ENCODE results near the gene CFAP90.
A peak's percentile ranks its signal among the peaks of the same experiment; 100 is the strongest.

CFAP90 gene

DNA sequence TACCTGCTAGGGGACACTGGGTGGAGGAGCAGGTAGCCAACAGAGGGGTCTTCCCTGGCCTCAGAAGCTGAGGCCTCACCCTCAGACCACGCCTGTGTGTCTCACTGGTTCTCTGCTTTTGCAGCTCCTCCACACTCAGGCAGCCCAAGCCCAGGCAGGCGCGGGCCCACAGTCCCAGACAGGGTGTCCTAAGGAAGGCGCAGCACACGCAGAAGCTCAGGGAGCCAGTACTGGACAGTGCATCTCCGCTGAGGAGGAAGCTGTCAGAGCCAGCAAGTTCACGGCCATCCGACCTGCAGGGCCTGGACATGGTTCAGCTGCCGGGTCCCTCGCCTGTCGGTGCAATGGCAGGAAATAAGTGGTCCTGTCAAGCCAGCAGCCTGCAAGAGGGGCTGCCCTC is 25.3 kb downstream of the CFAP90 start:
- no peak for DNase-seq (ENCODE audit: low read depth in 4 of 4, low spot score in 1 of 4)

DNA sequence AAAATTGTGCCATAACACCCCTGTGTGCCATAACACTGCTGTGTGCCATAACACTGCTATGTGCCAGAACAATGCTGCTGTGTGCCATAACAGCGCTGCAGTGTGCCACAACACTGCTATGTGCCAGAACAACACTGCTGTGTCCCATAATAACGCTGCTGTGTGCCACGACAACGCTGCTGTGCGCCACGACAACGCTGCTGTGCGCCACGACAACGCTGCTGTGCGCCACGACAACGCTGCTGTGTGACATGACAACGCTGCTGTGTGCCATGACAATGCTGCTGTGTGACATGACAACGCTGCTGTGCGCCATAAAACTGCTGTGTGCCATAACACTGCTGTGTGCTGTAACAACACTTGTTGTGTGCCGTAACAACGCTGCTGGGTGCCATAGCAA is 25.9 kb downstream of the CFAP90 start:
- DNase-seq (ENCODE audit: low read depth in 4 of 4, low spot score in 1 of 4), result no peak

DNA sequence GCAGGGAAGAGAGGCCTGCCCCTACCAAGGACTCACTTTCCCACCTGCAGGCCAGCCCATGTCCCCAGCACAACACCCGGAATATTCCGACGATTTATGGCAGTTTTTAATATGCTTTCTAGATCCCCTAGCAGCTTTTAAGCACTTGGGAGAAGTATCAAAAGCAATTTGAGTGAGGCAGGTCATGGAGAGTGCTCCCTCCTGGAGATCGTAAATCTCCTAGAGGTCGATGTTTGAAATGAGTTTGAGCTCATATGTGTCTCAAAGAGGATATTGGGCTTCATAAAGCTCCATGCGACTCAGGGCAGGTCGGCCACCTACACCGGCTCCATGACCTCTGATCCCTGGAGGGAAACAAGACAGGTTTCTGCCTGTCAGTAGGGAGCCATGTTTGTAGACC is 27.3 kb downstream of the CFAP90 start:
- no peak for DNase-seq (ENCODE audit: low read depth in 4 of 4, low spot score in 1 of 4)

DNA sequence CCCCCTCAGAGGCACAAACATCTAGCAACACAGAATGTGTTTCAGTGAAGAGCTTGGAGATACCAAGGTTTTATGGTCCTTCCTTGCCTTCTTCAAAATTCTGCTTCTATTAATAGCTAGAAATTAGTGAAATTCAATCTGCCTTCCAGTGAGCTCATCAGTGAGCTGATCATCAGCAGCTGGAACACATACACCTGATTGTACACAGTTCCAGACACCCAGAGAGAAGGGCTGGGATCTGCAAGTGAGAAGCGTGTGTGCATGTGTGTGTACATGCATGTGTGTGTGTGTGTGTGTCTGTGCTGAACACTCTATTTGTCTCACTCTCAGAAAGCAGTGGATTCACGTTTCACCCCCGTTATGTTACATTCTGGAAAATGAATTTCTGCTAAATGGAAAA is 28.5 kb downstream of the CFAP90 start:
- no peak for DNase-seq (ENCODE audit: low read depth in 4 of 4, low spot score in 1 of 4)

DNA sequence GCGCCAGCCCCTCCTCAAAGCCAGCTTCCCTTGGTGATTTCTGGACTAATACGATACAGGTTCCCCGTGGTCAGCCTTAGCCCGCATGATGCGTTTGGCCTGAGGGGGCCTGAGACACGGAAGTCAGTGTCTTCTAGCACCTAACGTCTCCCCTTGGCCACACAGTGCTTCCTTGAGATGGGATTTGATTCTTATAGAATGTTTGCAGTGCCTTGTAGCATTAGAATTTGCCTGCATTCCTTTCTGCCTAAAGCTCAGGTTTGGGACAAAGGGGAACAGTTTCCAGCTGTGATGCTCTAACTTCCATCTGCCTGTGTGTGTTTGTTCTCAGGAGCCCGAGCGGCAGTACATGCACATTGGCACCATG is 34.4 kb downstream of the CFAP90 start:
- no peak for DNase-seq (ENCODE audit: low read depth in 4 of 4, low spot score in 1 of 4)

DNA sequence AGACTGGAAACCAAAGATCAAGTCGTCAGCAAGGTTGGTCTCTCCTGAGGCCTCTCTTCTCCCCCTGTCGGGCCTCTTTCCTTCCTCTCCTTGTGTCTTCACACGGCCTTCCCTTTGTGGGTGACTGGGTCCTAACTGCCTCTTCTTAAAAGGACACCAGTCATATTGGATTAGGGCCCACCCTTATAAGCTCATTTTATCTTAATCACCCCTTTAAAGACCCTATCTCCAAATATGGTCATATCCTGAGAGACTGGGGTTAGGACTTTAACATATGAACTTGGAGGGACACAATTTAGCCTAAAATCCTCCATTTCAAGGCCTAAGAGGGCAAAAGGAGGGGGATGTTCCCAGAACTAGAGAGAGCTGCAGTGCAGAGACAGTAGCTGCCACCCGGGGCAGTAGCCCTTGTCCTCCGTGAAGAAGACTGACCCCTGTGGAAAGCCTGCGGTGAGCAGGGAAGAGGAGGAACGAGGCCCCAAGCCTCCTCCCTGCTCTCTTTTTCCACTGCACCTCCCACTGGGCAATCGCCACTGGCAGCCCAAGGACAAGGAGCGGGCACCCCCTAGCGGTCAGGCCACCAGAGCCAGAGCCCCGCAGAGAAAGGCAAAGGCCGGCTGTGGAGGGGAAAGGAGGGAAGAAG is 34.9 kb downstream of the CFAP90 start:
- peak; percentile 39 to 54 (median 42) for DNase-seq (ENCODE audit: low read depth in 4 of 4, low spot score in 1 of 4)

DNA sequence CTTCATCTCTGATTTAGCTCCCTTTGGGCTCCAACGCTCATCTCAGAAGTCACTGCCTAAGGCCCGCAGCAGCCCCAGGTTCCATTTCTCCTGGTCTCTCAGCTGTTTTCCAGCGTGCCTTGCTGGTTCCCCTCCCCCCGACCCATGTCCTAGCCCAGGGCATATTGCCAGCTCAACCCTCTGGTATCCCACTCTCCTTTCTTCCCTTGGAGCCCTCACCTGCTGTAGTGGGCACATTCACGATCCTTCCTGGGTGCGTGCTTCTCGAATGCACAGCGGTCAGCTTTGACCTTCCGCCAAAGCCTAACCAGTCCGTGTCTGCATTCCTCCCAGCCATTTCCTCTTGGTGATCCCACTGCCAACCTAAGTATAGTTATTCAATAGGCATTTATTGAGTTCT is 36.1 kb downstream of the CFAP90 start:
- DNase-seq (ENCODE audit: low read depth in 4 of 4, low spot score in 1 of 4), result no peak

DNA sequence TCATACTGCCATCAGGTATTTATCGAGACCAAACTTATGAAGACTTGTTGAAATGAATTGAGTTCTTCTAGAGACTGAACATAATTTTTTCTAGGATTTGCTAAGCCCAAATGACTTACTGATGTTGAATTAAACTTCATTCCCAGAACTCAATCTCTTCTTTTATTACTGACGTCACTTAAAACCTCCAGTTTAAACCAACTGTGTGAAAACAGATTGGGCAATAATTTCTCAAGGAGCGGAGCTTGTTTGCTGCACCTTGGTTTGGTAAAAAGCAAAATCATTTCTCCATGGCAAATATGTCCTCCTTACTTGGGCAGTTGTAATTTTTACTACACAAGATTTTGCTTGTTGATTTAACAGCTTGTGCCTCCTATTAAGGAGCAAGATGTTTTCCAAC is 37.4 kb downstream of the CFAP90 start:
- no peak for DNase-seq (ENCODE audit: low read depth in 4 of 4, low spot score in 1 of 4)

DNA sequence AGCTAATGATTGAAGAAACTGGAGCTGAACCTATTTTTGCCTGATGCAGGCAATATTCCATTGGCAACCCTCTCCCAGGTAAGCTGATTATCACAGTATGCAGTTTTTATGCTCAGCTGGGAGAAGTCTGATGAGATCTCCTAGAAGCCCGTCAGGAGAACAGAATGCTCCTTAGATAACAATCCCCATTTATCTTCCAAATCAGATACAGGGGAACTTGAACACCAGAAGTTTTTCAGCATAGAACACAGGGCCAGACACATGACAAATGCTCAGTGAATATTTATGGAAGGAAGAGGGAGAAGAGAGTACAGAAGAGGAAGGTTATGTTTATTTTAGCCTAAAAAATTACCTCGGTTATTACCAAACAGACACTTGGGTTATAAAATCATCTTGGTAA is 37.9 kb downstream of the CFAP90 start:
- DNase-seq (ENCODE audit: low read depth in 4 of 4, low spot score in 1 of 4), result no peak

DNA sequence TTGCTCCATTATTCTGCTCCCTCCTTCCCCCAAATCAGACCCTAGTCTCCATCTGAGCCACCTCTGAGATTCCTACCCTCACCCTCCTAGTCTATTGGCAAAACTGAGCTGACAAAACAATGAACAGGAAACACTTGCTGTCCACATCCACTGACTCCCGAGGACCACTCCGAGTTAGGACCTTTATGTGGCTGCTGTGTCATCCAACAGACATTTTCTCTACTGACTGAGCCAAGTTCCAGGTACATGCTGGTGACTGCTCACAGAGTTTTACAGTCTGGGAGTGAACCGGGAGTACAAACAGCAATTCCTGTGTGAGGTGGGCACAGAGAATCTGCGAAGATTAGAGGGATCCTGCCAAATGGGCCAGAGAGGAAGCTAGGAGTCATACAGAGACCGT is 39.2 kb downstream of the CFAP90 start:
- DNase-seq (ENCODE audit: low read depth in 4 of 4, low spot score in 1 of 4), result no peak

DNA sequence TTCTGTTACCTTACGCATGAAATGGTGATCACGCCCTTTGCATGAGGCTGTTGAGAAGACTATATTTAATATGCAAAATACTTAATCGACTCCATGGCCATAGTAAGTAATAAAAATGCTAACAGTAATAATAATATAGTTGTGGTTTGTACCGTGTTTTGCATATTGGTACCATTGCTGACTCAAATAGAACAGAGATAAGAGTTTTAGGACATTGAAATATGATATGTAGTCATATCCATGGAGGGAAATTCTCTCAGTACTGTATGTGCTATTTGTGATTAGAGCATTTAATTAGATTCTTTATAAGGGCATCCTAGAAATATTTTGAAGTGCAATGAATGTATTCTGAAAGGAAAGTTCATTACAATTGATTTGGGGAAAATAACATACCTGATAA is 41.9 kb downstream of the CFAP90 start:
- no peak for DNase-seq (ENCODE audit: low read depth in 4 of 4, low spot score in 1 of 4)

DNA sequence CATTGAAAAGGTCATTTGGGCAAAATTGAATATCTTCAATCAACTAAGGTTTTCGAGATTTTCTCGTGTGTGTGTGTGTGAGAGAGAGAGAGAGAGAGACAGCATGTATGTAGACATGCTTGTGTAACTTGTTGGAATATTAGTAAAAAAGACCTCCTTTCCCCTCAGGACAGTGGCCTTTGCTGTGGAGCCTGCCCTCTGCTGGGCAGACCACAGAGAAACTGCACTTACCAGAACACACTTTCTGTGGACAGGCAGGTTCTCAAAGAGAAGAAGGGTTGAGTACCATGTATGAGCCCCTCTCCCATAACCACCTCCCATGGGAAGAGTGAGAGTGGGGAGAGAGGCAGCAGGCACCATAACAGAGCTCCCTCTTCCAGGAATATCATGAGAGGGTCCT is 45.6 kb downstream of the CFAP90 start:
- no peak for DNase-seq (ENCODE audit: low read depth in 4 of 4, low spot score in 1 of 4)

DNA sequence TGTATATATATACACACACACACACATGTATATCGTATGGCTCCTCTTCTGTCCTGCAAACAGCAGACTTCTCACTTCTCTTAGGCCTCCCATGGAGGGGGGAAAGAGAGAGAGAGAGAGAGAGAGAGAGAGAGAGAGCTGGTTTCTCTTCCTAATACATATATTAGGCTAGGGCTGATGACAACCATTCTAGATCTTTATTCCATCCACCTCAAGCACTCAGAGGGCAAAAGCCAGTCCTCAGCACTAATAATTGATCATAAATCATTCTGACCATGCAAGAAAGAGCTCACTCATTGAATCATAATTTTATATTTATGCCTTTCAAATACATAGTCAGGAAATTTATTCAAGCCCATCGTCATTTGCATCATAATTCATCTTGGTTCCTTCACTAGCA is 47.0 kb downstream of the CFAP90 start:
- no peak for DNase-seq (ENCODE audit: low read depth in 4 of 4, low spot score in 1 of 4)

DNA sequence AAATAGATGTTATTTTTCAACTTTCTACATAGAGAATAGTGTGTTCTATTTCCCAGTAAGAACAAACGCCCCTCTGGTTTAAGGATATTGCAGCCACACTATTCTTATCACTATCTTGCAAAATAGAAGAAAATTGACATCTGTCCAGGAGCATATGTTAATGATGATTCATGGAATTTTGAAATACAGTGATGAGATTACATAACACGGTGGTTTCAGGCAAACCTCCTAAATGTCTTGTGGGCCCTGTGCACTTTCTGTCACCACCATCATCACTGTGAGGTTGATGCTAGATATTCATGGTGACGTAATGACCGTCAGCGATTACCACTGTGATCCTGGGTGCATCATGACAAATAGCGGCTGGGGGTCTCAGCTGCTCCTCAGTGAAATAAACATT is 48.1 kb downstream of the CFAP90 start:
- no peak for DNase-seq (ENCODE audit: low read depth in 4 of 4, low spot score in 1 of 4)

DNA sequence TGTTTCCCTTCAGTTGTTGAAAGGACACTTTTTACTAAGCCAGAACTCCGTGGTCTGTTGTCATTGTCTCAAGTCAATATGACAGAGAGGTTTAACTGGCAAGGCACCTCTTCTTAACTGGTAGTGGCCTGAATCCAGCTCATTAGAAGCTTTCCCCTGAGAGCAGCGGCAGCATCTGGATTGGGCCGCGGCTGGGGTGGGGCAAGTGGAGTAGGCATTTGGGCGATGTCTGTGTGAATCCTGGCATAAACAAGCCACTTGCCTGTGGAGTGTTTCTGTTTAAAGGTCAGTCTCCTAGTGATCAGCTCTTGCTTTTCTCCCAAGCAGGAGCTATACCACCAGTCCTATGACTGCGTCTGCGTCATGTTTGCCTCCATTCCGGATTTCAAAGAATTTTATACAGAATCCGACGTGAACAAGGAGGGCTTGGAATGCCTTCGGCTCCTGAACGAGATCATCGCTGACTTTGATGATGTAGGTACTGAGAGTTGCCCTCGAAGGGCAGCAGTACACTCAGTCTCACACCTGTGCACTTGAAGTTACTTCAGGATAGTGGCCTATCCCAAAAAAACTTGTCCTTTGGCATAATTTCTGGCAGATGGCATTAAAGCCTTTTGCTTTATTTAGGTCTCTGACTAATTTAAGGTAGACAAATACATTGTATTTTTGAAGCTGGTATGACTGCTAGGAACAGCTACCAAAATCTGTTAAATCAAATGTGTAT is 48.9 kb downstream of the CFAP90 start:
- DNase-seq (ENCODE audit: low read depth in 4 of 4, low spot score in 1 of 4), result no peak

DNA sequence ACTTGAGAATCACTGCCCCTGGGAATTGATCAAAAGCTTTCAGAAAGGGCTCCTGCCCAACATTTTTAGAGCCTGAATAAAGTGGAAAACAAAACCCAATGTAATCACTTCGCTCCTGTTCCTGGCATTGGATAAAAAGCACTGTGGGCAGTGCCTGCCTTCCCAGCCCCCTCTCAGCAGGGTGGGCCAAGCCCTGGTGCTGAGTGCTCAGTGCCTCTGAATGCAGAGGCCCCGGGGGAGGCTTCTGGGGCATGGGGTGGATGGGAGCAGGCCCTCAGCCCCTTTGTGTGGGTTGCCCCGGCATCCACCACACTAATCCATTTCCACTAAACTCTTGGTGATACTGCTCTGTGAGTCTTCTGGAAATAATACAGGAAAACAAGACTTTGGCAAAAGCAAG is 55.6 kb downstream of the CFAP90 start:
- no peak for DNase-seq (ENCODE audit: low read depth in 4 of 4, low spot score in 1 of 4)

DNA sequence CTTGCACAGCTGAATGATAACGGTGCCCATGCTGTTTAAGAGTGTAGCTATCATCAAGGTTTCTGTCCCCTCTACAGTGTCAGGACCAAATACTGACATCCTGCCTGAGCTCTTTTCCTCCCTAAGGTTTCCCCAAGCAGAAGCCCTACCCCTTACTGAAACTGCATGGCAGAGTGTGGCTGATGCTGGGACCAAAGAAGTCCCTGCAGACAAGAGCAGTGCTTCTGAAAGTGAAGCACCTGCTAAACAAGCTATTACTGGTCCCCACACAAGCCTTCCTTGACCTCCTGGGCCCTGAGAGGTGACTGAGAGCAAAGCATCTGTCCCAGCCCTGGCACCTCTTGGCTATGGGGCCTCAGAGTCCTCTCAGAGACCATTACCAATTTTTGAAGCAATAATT is 56.1 kb downstream of the CFAP90 start:
- no peak for DNase-seq (ENCODE audit: low read depth in 4 of 4, low spot score in 1 of 4)

DNA sequence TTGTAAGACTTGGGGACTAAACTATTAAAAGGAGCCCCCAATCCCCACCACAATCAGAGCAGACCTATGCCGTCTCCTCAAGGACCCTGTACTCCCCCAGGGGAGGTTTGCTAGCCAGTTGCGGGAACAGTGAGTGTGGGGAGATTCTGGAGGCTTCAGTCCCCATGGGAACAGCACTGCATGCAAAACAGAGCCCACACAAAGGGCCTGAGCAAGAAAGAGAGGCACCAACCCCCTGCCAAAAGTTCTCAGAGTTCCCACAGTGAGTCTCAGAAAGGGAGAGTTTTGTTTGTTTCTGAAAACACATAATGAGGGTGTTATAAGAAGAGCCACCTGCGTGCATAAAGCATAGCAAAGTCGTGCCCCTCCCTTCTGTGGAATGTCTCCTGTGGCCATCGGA is 56.6 kb downstream of the CFAP90 start:
- no peak for DNase-seq (ENCODE audit: low read depth in 4 of 4, low spot score in 1 of 4)

DNA sequence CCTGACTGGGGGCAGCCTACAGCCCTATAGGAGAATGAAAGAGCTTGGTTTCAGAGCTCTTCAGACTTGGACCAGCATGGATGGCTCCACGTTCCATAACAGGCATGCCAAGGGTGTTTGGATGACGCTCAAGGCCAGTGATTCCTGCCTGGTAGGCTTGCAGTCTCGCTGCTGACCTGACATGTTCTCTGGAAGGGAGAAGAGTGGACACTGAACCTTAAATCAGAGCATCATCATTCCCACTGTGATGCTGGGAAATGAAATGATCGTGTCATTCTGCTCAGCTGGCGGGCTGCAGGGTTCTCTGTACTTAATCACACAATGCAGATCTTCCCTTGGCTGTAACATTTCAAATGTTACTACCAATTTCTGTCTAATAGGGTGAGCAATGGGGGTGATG is 57.0 kb downstream of the CFAP90 start:
- no peak for DNase-seq (ENCODE audit: low read depth in 4 of 4, low spot score in 1 of 4)

DNA sequence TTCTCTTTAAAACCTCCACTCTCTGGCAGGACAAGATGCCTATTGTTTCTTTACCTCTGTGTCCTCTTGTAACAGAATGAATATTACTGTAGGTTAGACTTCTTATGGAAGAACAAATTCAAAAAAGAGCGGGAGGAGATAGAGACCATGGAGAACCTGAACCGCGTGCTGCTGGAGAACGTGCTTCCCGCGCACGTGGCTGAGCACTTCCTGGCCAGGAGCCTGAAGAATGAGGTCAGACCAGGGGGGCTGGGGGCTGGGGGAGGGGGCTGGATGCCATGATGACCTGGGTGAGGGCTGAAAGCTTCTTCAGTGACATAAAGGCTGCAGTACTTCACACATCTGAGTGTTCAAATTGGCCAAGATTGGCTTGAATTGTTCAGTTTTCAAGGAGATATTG is 61.4 kb downstream of the CFAP90 start:
- DNase-seq (ENCODE audit: low read depth in 4 of 4, low spot score in 1 of 4), result no peak

DNA sequence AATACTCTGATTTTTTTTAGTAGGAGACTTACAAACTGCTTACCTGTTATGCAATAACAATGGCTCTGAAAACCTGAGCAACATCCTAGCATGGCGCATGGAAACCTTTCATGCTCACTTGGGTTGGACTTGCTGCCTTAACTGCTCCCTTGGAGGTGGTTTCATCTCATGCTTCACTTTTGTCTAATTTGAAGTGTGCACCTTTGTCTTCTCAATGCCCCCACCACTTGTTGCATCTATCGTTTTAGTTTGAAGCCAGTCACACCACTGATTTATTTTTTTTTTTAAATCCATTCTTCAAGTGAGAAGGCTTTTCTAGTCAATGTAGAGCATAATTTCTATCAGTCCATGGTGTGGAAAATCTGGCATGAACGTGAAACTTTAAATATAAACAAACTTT is 63.2 kb downstream of the CFAP90 start:
- no peak for DNase-seq (ENCODE audit: low read depth in 4 of 4, low spot score in 1 of 4)

DNA sequence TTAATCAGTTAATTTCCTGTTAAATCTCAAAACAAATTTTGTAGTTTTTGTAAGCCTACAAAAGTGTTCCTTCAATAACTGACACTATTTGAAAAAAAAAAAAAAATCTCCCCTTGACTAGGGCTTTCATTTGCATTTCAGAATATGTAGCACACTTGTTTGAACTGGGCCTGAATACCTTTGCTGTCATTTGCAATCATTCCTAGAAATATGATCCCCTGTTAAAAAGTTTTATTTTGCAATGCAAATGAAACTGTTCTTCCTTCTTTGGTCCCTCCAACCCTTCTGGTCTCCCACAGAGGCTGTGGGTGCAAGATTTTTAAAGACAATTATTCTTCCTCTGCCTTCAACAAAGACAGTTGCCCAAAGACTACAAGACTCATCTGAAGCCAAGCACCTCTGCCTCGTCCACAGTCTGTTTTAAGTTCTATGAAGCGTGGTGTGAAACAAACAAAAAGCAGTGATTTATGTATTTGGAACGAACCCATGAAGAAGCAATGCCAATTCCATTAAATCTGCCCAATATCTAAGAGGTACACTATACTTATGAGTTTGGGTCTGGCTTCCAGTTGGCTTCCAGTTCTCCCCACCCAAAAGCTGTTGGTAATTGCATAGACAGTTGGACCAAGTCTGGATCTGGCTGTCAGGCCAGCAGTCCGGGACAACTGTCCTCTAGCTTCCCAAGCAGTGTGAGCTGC is 66.1 kb downstream of the CFAP90 start:
- DNase-seq (ENCODE audit: low read depth in 4 of 4, low spot score in 1 of 4), result no peak

DNA sequence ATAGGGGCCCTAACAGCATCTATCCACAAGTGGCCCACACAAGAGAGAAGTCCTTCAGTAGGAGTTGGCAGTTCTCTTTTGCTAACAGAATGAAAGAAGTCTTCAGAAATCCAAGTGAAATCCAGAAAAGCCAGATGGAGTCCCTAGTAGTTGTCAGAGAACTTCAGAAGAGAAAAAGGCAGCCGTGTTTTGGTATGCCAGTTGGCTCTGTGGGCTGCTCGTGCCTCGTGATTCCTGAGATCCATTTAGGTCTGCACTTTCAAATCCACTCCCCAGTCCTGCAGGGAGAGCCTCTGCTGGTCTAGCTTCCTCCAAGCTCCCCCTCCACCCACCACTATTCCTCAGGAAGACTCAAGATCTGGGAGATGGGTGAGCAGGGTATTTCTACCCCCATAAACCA is 69.0 kb downstream of the CFAP90 start:
- no peak for DNase-seq (ENCODE audit: low read depth in 4 of 4, low spot score in 1 of 4)

Measured in stimulated activated CD4-positive, alpha-beta T cell treated with anti-CD3 and anti-CD28 coated beads, Interleukin-1b, Interleukin-23, amount 100 ng/mL, for 24 hours (primary cell).